ENCODE measurements around the gene PER2. TPM values are rescaled to one million over a fixed set of nuclear protein-coding genes. Genes with fewer than 3 reads are reported as not detected.
"Not testable (repeated sequence)": the region's sequence is repeated elsewhere in the genome, so short reads cannot be mapped to it uniquely, and the experiment has no call there.

The PER2 gene
- total and polyA plus RNA-seq, 2 donors (not counting 1 experiment from before 2014, with no cell fraction given), result 3.2 to 12.6 TPM

- Mint-ChIP-seq H3K27me3 (no peaks in the 10 kb centered on the region), H3K4me3 (no peak overlapping the region), H3K27ac (no peak overlapping the region), H3K9me3 (ENCODE audit: insufficient read depth) (no peaks in the 10 kb centered on the region), H3K4me1 (peaks cover 2% of the 10 kb centered on the region)
- intact Hi-C loops (cut with micrococcal nuclease), result no loop called here
- Histone ChIP-seq H4K20me1 (ENCODE audit: control insufficient read depth, insufficient read depth, low read length, poor library complexity, severe bottlenecking) (no peaks in the 10 kb centered on the region), H3K27ac (ENCODE audit: low read length in 2 of 2) (no peak overlapping the region), H3K4me2 (replicated peaks; ENCODE audit: low read depth, low read length, poor library complexity, severe bottlenecking) (no peak overlapping the region), H2AFZ (ENCODE audit: insufficient read depth, low read depth, low read length, poor library complexity, severe bottlenecking) (no peak overlapping the region), H3K9me3 (ENCODE audit: control extremely low read depth in 1 of 3, control insufficient read depth in 2 of 3, insufficient read depth in 1 of 3, low read length in 2 of 3) (no peaks in the 10 kb centered on the region), H3K4me3 (ENCODE audit: control extremely low read depth in 1 of 5, extremely low read depth in 1 of 5, insufficient read depth in 1 of 5, low read depth in 2 of 5, low read length in 4 of 5) (no peak overlapping the region), H3K27me3 (replicated peaks in 1 of 4; ENCODE audit: control extremely low read depth in 1 of 4, control insufficient read depth in 3 of 4, insufficient read depth in 4 of 4, low read length in 3 of 4) (no peaks in the 10 kb centered on the region), H3K36me3 (replicated peaks in 1 of 2; ENCODE audit: control extremely low read depth in 1 of 2, control insufficient read depth in 1 of 2, extremely low read depth in 1 of 2, insufficient read depth in 2 of 2, low read length in 1 of 2) (peaks cover 0 to 7% of the 10 kb centered on the region in 2 experiments), H3K79me2 (ENCODE audit: control insufficient read depth, insufficient read depth, low read length) (no peaks in the 10 kb centered on the region), H3K4me1 (ENCODE audit: control insufficient read depth in 2 of 2, insufficient read depth in 2 of 2, low read length in 2 of 2) (no peaks in the 10 kb centered on the region), H3K9ac (ENCODE audit: low read length) (no peak overlapping the region)
- 88% methylated on average over 1 of the region's 2 CpGs for WGBS (ENCODE audit: insufficient coverage)
- ATAC-seq (ENCODE audit: low read depth), result no peak
- ChIA-PET CTCF (no interaction called here), POLR2A (no interaction called here)
- TF ChIP-seq EZH2 (IDR thresholded peaks at IDR 0.05; ENCODE audit: borderline replicate concordance, insufficient read depth, low read depth, low read length, poor library complexity, severe bottlenecking) (no peak), CTCF (IDR thresholded peaks at IDR 0.05) (no peak)
- DNase-seq, result no peak
Observed at GRCh38 chr2:238336151-238336550, 47.7 kb upstream of the PER2 start.

GRCh38 chr2:238335591-238335990 lies 47.2 kb upstream of the PER2 start:
- H3K4me1 ChIP-seq (ENCODE audit: control insufficient read depth in 2 of 2, insufficient read depth in 2 of 2, low read length in 2 of 2); H3K4me3 Mint-ChIP-seq; H3K79me2 ChIP-seq (ENCODE audit: control insufficient read depth, insufficient read depth, low read length); H3K4me1 Mint-ChIP-seq; ATAC-seq (ENCODE audit: low read depth); H3K27me3 Mint-ChIP-seq; DNase-seq; H4K20me1 ChIP-seq (ENCODE audit: control insufficient read depth, insufficient read depth, low read length, poor library complexity, severe bottlenecking); POLR2A ChIA-PET; intact Hi-C loops (cut with micrococcal nuclease); H3K4me3 ChIP-seq (ENCODE audit: control extremely low read depth in 1 of 5, extremely low read depth in 1 of 5, insufficient read depth in 1 of 5, low read depth in 2 of 5, low read length in 4 of 5); H3K36me3 ChIP-seq (replicated peaks in 1 of 2; ENCODE audit: control extremely low read depth in 1 of 2, control insufficient read depth in 1 of 2, extremely low read depth in 1 of 2, insufficient read depth in 2 of 2, low read length in 1 of 2); H3K9ac ChIP-seq (ENCODE audit: low read length); CTCF ChIA-PET; H3K27ac Mint-ChIP-seq; H3K27me3 ChIP-seq (replicated peaks in 1 of 4; ENCODE audit: control extremely low read depth in 1 of 4, control insufficient read depth in 3 of 4, insufficient read depth in 4 of 4, low read length in 3 of 4); H3K9me3 Mint-ChIP-seq (ENCODE audit: insufficient read depth); H3K27ac ChIP-seq (ENCODE audit: low read length in 2 of 2); H2AFZ ChIP-seq (ENCODE audit: insufficient read depth, low read depth, low read length, poor library complexity, severe bottlenecking); H3K9me3 ChIP-seq (ENCODE audit: control extremely low read depth in 1 of 3, control insufficient read depth in 2 of 3, insufficient read depth in 1 of 3, low read length in 2 of 3); H3K4me2 ChIP-seq (replicated peaks; ENCODE audit: low read depth, low read length, poor library complexity, severe bottlenecking): not testable (repeated sequence)
- WGBS (ENCODE audit: insufficient coverage), result 100% methylated on average over 1 of the region's 8 CpGs

Measured in B cell (primary cell).